Ureter (tissue), 1 donor: Measurements from ENCODE around the gene SMTNL1. TPM values are rescaled to one million over a fixed set of nuclear protein-coding genes. Genes with fewer than 3 reads are reported as not detected.

Source experiments
- DNase-seq: peaks from one replicate; pipeline ENCODE4 v3.0.0-alpha.2; 2020; ENCODE audit warnings: low spot score
- total RNA-seq: library from RNA; stranded (reverse); gene quantifications from one replicate; pipeline ENCODE4 v1.2.4, GENCODE V29; 2023
- donor health status: DM: yes; HTN: yes; CAD: no.

Gene SMTNL1
- total RNA-seq, 1 donor from 2014 or later: not detected

GRCh38 chr11:57588046-57588710, 50.8 kb downstream of the SMTNL1 start:
- DNase-seq: no peak

GRCh38 chr11:57596266-57596885, 59.0 kb downstream of the SMTNL1 start:
- no peak for DNase-seq

GRCh38 chr11:57597461-57597915, 60.1 kb downstream of the SMTNL1 start, which contains the start of gene SERPING1:
TSS of gene SERPING1 (plus strand) at chr11:57597685. CDS start at chr11:57598271, 586 bp downstream.
- peak; percentile 73 for DNase-seq

- DNase-seq: peak; percentile 80
Observed at GRCh38 chr11:57597916-57598830, 60.8 kb downstream of the SMTNL1 start.

- DNase-seq: no peak
Observed at GRCh38 chr11:57598831-57599155, 61.4 kb downstream of the SMTNL1 start.

GRCh38 chr11:57599381-57599780, 62.0 kb downstream of the SMTNL1 start:
- no peak for DNase-seq

Other genes with a start within 250 kb of the SMTNL1 start
- gene TNKS1BP1, start 212.6 kb upstream of the SMTNL1 start, total RNA-seq: 338 TPM
- 103 TPM for gene SSRP1, start 201.7 kb upstream of the SMTNL1 start, total RNA-seq
- gene P2RX3, start 199.2 kb upstream of the SMTNL1 start, total RNA-seq: 0.99 TPM
- gene PRG3, start 156.4 kb upstream of the SMTNL1 start, total RNA-seq: not detected
- gene PRG2, start 146.9 kb upstream of the SMTNL1 start, total RNA-seq: 0.55 TPM
- gene SLC43A3, start 110.5 kb upstream of the SMTNL1 start, total RNA-seq: 27.2 TPM
- 1.5 TPM for gene RTN4RL2, start 77.1 kb upstream of the SMTNL1 start, total RNA-seq
- gene SLC43A1, start 21.9 kb upstream of the SMTNL1 start, total RNA-seq: 10.4 TPM
- gene TIMM10, start 6.8 kb upstream of the SMTNL1 start, total RNA-seq: 50.5 TPM
- gene UBE2L6, start 30.1 kb downstream of the SMTNL1 start, total RNA-seq: 83.1 TPM
- gene SERPING1, start 60.1 kb downstream of the SMTNL1 start, total RNA-seq: 302 TPM
- 0.44 TPM for gene YPEL4, start 112.3 kb downstream of the SMTNL1 start, total RNA-seq
- gene CLP1, start 120.2 kb downstream of the SMTNL1 start, total RNA-seq: 10.0 TPM
- 91.9 TPM for gene ZDHHC5, start 130.5 kb downstream of the SMTNL1 start, total RNA-seq
- gene MED19, start 174.6 kb downstream of the SMTNL1 start, total RNA-seq: 12.7 TPM
- 108 TPM for gene TMX2, start 175.0 kb downstream of the SMTNL1 start, total RNA-seq
- gene SELENOH, start 203.9 kb downstream of the SMTNL1 start, total RNA-seq: 111 TPM
- not detected for gene BTBD18, start 214.2 kb downstream of the SMTNL1 start, total RNA-seq
- 426 TPM for gene CTNND1, start 224.2 kb downstream of the SMTNL1 start, total RNA-seq